Endometrial microvascular endothelial cells (primary cell): Measurements from ENCODE around the gene PRSS12. TPM values are rescaled to one million over a fixed set of nuclear protein-coding genes. Genes with fewer than 3 reads are reported as not detected.
"Not testable (repeated sequence)": the region's sequence is repeated elsewhere in the genome, so short reads cannot be mapped to it uniquely, and the experiment has no call there.

Experiments
- in situ Hi-C: cut with HindIII; loops from 2 replicates; pipeline ENCODE4 v1.10.0; 2017; ENCODE audit warnings: low sequenced_read_pairs, low pct_unique_long_range_greater_than_20kb; ENCODE audit errors: inconsistent ontology term
- total RNA-seq: library from RNA; depleted of rRNA; stranded (reverse); fragments of >200 nt; gene quantifications from one replicate; pipeline ENCODE4 v1.2.3, GENCODE V29; 2015; ENCODE audit errors: inconsistent ontology term

The PRSS12 gene
- total RNA-seq, 1 donor from 2014 or later = 0.84 TPM

- in situ Hi-C loops = no loop called here
These were observed 68.6 kb downstream of the PRSS12 start for GRCh38 chr4:118284169-118284568.

GRCh38 chr4:118282692-118283091, 70.1 kb downstream of the PRSS12 start:
- in situ Hi-C loops = no loop called here

GRCh38 chr4:118281611-118282442, 71.0 kb downstream of the PRSS12 start:
- in situ Hi-C loops = no loop called here

GRCh38 chr4:118280501-118281218, 72.1 kb downstream of the PRSS12 start:
- in situ Hi-C loops = no loop called here

- in situ Hi-C loops = no loop called here
These were observed 72.8 kb downstream of the PRSS12 start for GRCh38 chr4:118279920-118280432.

- in situ Hi-C loops = no loop called here
These were observed 73.5 kb downstream of the PRSS12 start for GRCh38 chr4:118279328-118279727.

GRCh38 chr4:118278473-118279274, 74.1 kb downstream of the PRSS12 start:
- in situ Hi-C loops = no loop called here

- in situ Hi-C loops = no loop called here
These were observed 75.6 kb downstream of the PRSS12 start for GRCh38 chr4:118277243-118277642.

- in situ Hi-C loops = no loop called here
These were observed 76.2 kb downstream of the PRSS12 start for GRCh38 chr4:118276580-118276979.

- in situ Hi-C loops = no loop called here
These were observed 79.2 kb downstream of the PRSS12 start for GRCh38 chr4:118273642-118274041.

- in situ Hi-C loops = no loop called here
These were observed 81.0 kb downstream of the PRSS12 start for GRCh38 chr4:118271788-118272187.

GRCh38 chr4:118270492-118270891, 82.3 kb downstream of the PRSS12 start:
- in situ Hi-C loops = no loop called here

GRCh38 chr4:118268780-118269179, 84.0 kb downstream of the PRSS12 start:
- in situ Hi-C loops = no loop called here

- in situ Hi-C loops = not testable (repeated sequence)
These were observed 86.7 kb downstream of the PRSS12 start for GRCh38 chr4:118266145-118266496.

- in situ Hi-C loops = no loop called here
These were observed 87.3 kb downstream of the PRSS12 start for GRCh38 chr4:118265312-118266144.

GRCh38 chr4:118264096-118264495, 88.7 kb downstream of the PRSS12 start:
- in situ Hi-C loops = no loop called here

GRCh38 chr4:118260309-118260708, 92.5 kb downstream of the PRSS12 start:
- in situ Hi-C loops = no loop called here

GRCh38 chr4:118259111-118259510, 93.7 kb downstream of the PRSS12 start:
- in situ Hi-C loops = no loop called here
